HEK293T (cell line): Measurements from ENCODE around the gene SERGEF.

Source experiments
- CTCF ChIA-PET: fragments of 350-600 bp; formaldehyde crosslinking; extraction: SDS; loops from one replicate; lab custom pipeline; 2021; ENCODE audit warnings: antibody characterized with exemption, inconsistent platforms; lab: Yijun Ruan, JAX
- POLR2A ChIA-PET: fragments of 350-600 bp; formaldehyde crosslinking; extraction: SDS; loops from one replicate; lab custom pipeline; 2020; ENCODE audit warnings: antibody characterized with exemption, inconsistent platforms; lab: Yijun Ruan, JAX
- DNase-seq: peaks from one replicate; pipeline ENCODE4 v3.0.0; 2012; ENCODE audit warnings: mixed read lengths; ENCODE audit errors: extremely low spot score
- ARNT ChIP-seq: fragments of 450-650 bp; IDR thresholded peaks from 2 replicates; pipeline ENCODE4 v1.6.1; 2017; ENCODE audit warnings: mild to moderate bottlenecking
- BHLHE40 ChIP-seq: fragments of 450-650 bp; IDR thresholded peaks from 2 replicates; pipeline ENCODE4 v1.6.1; 2016; ENCODE audit warnings: mild to moderate bottlenecking, moderate library complexity, borderline replicate concordance
- CTBP1 ChIP-seq: fragments of 450-650 bp; IDR thresholded peaks from 2 replicates; pipeline ENCODE4 v1.6.1; 2016; ENCODE audit warnings: borderline replicate concordance
- ELF4 ChIP-seq: fragments of 450-650 bp; IDR thresholded peaks from 2 replicates; pipeline ENCODE4 v1.6.1; 2017; ENCODE audit warnings: antibody characterized with exemption
- FOXA1 ChIP-seq: fragments of 450-650 bp; IDR thresholded peaks from 2 replicates; pipeline ENCODE4 v1.6.1; 2016; ENCODE audit warnings: mild to moderate bottlenecking
- FOXK2 ChIP-seq: fragments of 450-650 bp; IDR thresholded peaks from 2 replicates; pipeline ENCODE4 v1.6.1; 2016; ENCODE audit warnings: mild to moderate bottlenecking
- FOXM1 ChIP-seq: fragments of 450-650 bp; IDR thresholded peaks from 2 replicates; pipeline ENCODE4 v1.6.1; 2017; ENCODE audit warnings: mild to moderate bottlenecking, borderline replicate concordance
- HDGF ChIP-seq: fragments of 450-650 bp; IDR thresholded peaks from 2 replicates; pipeline ENCODE4 v1.6.1; 2017; ENCODE audit warnings: antibody characterized with exemption, borderline replicate concordance
- L3MBTL2 ChIP-seq: fragments of 450-650 bp; conservative IDR thresholded peaks from 2 replicates; pipeline ENCODE4 v1.6.1; 2016; ENCODE audit warnings: mild to moderate bottlenecking
- LEF1 ChIP-seq: fragments of 450-650 bp; IDR thresholded peaks from 2 replicates; pipeline ENCODE4 v1.6.1; 2017; ENCODE audit warnings: mild to moderate bottlenecking, borderline replicate concordance
- NFRKB ChIP-seq: fragments of 450-650 bp; IDR thresholded peaks from 2 replicates; pipeline ENCODE4 v1.6.1; 2016; ENCODE audit warnings: mild to moderate bottlenecking, moderate library complexity
- SP1 ChIP-seq: fragments of 450-650 bp; IDR thresholded peaks from 2 replicates; pipeline ENCODE4 v1.6.1; 2017
- SUZ12 ChIP-seq: fragments of 450-650 bp; IDR thresholded peaks from 2 replicates; pipeline ENCODE4 v1.6.1; 2016; ENCODE audit warnings: mild to moderate bottlenecking
- TARDBP ChIP-seq: fragments of 450-650 bp; IDR thresholded peaks from 2 replicates; pipeline ENCODE4 v1.6.1; 2016
- ZNF384 ChIP-seq: fragments of 450-650 bp; IDR thresholded peaks from 2 replicates; pipeline ENCODE4 v1.6.1; 2016
- TF ChIP-seq, protein P1 (sequence below): fragments of 450-650 bp; IDR thresholded peaks from 2 replicates; pipeline ENCODE4 v1.6.1; 2016

Gene SERGEF

GRCh38 chr11:17967661-17968060 is 45.2 kb downstream of the SERGEF start:
- CTCF ChIA-PET = interaction anchor here (0.7 to 1.4 kb wide), 2 partner anchors 11 to 247 kb away, joined by 3 read pairs; no protein-coding TSS in a partner anchor
- TF ChIP-seq ZNF384 (no peak), FOXM1 (no peak), ARNT (no peak), FOXK2 (no peak), HDGF (no peak), LEF1 (no peak)
- no peak for DNase-seq
- POLR2A ChIA-PET = no interaction called here

- ChIA-PET CTCF (interaction anchor here (0.9 kb wide), 1 partner anchor 13 kb away, joined by 3 read pairs; no protein-coding TSS in a partner anchor), POLR2A (interaction anchor here (0.6 kb wide), 1 partner anchor 261 kb away, joined by 3 read pairs; no protein-coding TSS in a partner anchor)
- DNase-seq = no peak
- TF ChIP-seq FOXK2 (no peak), NFRKB (no peak), LEF1 (no peak), ARNT (no peak), FOXM1 (no peak)
Observed at GRCh38 chr11:17960091-17960490, 52.8 kb downstream of the SERGEF start.

DNA sequence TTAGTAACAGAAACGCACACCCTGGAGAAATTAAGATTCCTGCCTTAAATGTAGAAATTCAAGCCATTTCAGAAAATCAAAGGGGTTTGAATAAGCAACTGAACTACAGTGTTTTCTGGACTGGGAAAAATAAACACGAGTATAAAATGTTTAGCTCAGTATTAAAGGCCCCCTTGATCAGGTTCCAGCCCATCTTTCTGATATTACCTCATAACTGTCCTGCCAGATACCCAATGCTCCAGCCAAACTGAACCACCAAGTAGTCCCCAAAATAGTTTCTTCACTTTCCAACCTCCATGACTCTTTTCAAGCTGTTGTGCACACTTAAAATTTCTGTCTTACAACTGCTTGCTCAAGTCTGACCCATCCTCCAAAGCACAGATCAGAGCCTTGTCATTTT is 54.4 kb downstream of the SERGEF start:
- no peak for TF ChIP-seq ZNF384
- no peak for TF ChIP-seq FOXM1
- ChIA-PET CTCF (no interaction called here), POLR2A (no interaction called here)
- DNase-seq = no peak

DNA sequence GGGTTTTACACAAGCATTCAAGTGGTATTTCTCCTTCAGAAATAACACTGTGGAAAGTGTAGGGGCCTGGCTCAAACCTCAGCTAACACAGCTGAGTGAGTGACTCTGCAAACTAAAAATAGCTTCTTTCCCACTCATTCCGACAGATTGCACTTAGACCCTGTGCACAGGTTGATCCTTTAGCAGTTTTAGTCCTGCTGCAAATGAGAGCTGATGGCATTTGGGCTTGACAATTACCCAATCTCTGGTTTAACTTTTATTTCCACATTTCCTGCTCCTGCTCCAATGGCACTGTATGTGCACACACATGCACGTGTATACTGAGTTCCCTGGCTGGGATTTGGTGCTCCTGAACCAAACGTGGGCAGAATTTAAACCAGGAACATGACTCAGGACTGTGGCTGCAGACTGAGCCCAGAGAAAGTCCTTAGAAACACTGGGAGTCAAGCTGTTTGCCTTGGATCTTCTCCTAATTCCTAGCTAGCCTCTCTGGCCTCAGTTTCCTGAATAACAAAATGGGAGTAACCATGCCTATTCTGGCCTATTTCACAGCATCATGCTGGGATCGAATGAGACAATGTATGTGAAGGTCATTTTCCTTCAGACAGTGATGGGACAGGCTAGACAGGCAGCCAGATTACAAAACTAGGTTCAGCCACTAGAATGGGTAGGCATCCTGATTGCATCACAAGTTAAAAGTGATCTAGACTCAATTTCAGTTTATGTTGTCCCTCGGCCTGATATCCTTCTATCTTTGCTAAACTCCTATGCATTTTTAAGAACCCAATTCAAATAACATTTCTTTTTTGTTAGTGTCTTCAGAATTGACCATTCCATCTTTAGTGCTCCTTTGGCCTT is 58.2 kb downstream of the SERGEF start:
- DNase-seq = no peak
- ChIA-PET CTCF (no interaction called here), POLR2A (no interaction called here)
- TF ChIP-seq L3MBTL2 (no peak), FOXM1 (no peak), SP1 (no peak), CTBP1 (no peak), ARNT (no peak), BHLHE40 (no peak), FOXK2 (no peak)

GRCh38 chr11:17952487-17952886 is 60.4 kb downstream of the SERGEF start:
- POLR2A ChIA-PET = no interaction called here
- no peak for TF ChIP-seq LEF1
- DNase-seq = no peak
- CTCF ChIA-PET = no interaction called here

- ChIA-PET CTCF (no interaction called here), POLR2A (no interaction called here)
- no peak for TF ChIP-seq TARDBP
- no peak for TF ChIP-seq LEF1
- no peak for TF ChIP-seq CTBP1
- TF ChIP-seq SUZ12 = no peak
- TF ChIP-seq HDGF = no peak
- TF ChIP-seq, protein P1, sequence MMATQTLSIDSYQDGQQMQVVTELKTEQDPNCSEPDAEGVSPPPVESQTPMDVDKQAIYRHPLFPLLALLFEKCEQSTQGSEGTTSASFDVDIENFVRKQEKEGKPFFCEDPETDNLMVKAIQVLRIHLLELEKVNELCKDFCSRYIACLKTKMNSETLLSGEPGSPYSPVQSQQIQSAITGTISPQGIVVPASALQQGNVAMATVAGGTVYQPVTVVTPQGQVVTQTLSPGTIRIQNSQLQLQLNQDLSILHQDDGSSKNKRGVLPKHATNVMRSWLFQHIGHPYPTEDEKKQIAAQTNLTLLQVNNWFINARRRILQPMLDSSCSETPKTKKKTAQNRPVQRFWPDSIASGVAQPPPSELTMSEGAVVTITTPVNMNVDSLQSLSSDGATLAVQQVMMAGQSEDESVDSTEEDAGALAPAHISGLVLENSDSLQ = no peak
- TF ChIP-seq FOXK2 = no peak
- no peak for DNase-seq
Observed at GRCh38 chr11:17951685-17952388, 61.0 kb downstream of the SERGEF start.

GRCh38 chr11:17950644-17951043 is 62.2 kb downstream of the SERGEF start:
- ChIA-PET CTCF (interaction anchor here (0.6 kb wide), 1 partner anchor 230 kb away, joined by 3 read pairs; no protein-coding TSS in a partner anchor), POLR2A (no interaction called here)
- TF ChIP-seq SUZ12 (no peak), L3MBTL2 (no peak), FOXA1 (no peak), ARNT (no peak), TARDBP (no peak), HDGF (no peak), ZNF384 (no peak), ELF4 (no peak), SP1 (no peak), FOXK2 (no peak), LEF1 (no peak), FOXM1 (no peak), BHLHE40 (no peak), CTBP1 (no peak), NFRKB (no peak)
- TF ChIP-seq, protein P1 = no peak
- no peak for DNase-seq
